Fibroblast of lung (primary cell): ENCODE data around the gene SYNPR. TPM values are rescaled to one million over a fixed set of nuclear protein-coding genes. Genes with fewer than 3 reads are reported as not detected.

Experiments used
- DNase-seq, 2 donors: peaks; one replicate each; pipeline versions ENCODE4 v3.0.0 to v3.0.0-alpha.2; 2010; ENCODE audit warnings: low read depth in 2 of 2
- H2AFZ ChIP-seq: 2 replicates; pipeline ENCODE4 v1.5.1; 2012; ENCODE audit warnings: low read length, control low read depth, inconsistent platforms
- H3K27ac ChIP-seq: 2 replicates; pipeline ENCODE4 v1.5.1; 2011; ENCODE audit warnings: low read length, control low read depth; ENCODE audit not compliant: insufficient read depth
- H3K27me3 ChIP-seq: 2 replicates; pipeline ENCODE4 v1.5.1; 2011; ENCODE audit warnings: mild to moderate bottlenecking, low read length; ENCODE audit not compliant: control insufficient read depth, insufficient read depth
- H3K36me3 ChIP-seq: 2 replicates; pipeline ENCODE4 v1.5.1; 2011; ENCODE audit warnings: low read length; ENCODE audit not compliant: control insufficient read depth, insufficient read depth
- H3K4me1 ChIP-seq: 2 replicates; pipeline ENCODE4 v1.5.1; 2011; ENCODE audit warnings: low read length; ENCODE audit not compliant: control insufficient read depth, insufficient read depth; ENCODE audit errors: extremely low read depth
- H3K4me2 ChIP-seq: 2 replicates; pipeline ENCODE4 v1.5.1; 2011; ENCODE audit warnings: low read length, control low read depth; ENCODE audit not compliant: insufficient read depth; ENCODE audit errors: extremely low read depth
- H3K4me3 ChIP-seq, 4 experiments: fragments of 200-600 bp in 1 of 4; sonication (generic) in 1 of 4; replicated peaks in 1 of 4; 2 replicates each; pipeline ENCODE4 v1.5.1; 2011 to 2016; ENCODE audit warnings: low read length in 4 of 4, low read depth in 3 of 4, mild to moderate bottlenecking in 3 of 4, control low read depth in 2 of 4, inconsistent platforms in 1 of 4, mixed read lengths in 1 of 4; ENCODE audit not compliant: insufficient read depth in 1 of 4; ENCODE audit errors: control extremely low read depth in 1 of 4
- H3K79me2 ChIP-seq: 2 replicates; pipeline ENCODE4 v1.5.1; 2012; ENCODE audit warnings: mild to moderate bottlenecking, low read length, inconsistent platforms; ENCODE audit not compliant: control insufficient read depth, insufficient read depth
- H3K9ac ChIP-seq: 2 replicates; pipeline ENCODE4 v1.5.1; 2011; ENCODE audit warnings: mild to moderate bottlenecking, low read length, control low read depth; ENCODE audit not compliant: insufficient read depth
- H3K9me3 ChIP-seq: 2 replicates; pipeline ENCODE4 v1.5.1; 2012; ENCODE audit warnings: low read depth, low read length; ENCODE audit not compliant: control insufficient read depth, insufficient read depth
- H4K20me1 ChIP-seq: 2 replicates; pipeline ENCODE4 v1.5.1; 2011; ENCODE audit warnings: low read length; ENCODE audit not compliant: control insufficient read depth, insufficient read depth; ENCODE audit errors: extremely low read depth
- CTCF ChIP-seq, 2 donors: IDR thresholded peaks in 1 of 2; conservative IDR thresholded peaks in 1 of 2; 1 replicate in 1 of 2; 2 replicates in 1 of 2; pipeline ENCODE4 v1.5.1; 2011 to 2012; ENCODE audit warnings: low read length in 2 of 2, control low read depth in 1 of 2, inconsistent platforms in 1 of 2, low read depth in 1 of 2, mild to moderate bottlenecking in 1 of 2
- EZH2 ChIP-seq: IDR thresholded peaks from 2 replicates; pipeline ENCODE4 v1.5.1; 2012; ENCODE audit warnings: low read length, control low read depth, mild to moderate bottlenecking; ENCODE audit errors: missing control alignments
- polyA plus RNA-seq, 2 donors: library from polyadenylated mRNA; depleted of rRNA in 1 of 2; stranded (reverse) in 1 of 2; unstranded in 1 of 2; fragments of >200 nt; gene quantifications; 2 replicates each; pipeline ENCODE4 v1.2.1, GENCODE V29; 2011 to 2012; ENCODE audit warnings: missing spikeins in 1 of 2
- total RNA-seq: library from RNA; depleted of rRNA; stranded (reverse); fragments of >200 nt; gene quantifications from 2 replicates; pipeline ENCODE4 v1.2.1, GENCODE V29; 2014

Gene SYNPR
- total and polyA plus RNA-seq, 2 donors (not counting 1 experiment from before 2014, with no cell fraction given) = not detected

GRCh38 chr3:63571682-63572081 is 293.6 kb downstream of the SYNPR start:
- H2AFZ ChIP-seq = no peak overlapping the region
- DNase-seq = no peak

DNA sequence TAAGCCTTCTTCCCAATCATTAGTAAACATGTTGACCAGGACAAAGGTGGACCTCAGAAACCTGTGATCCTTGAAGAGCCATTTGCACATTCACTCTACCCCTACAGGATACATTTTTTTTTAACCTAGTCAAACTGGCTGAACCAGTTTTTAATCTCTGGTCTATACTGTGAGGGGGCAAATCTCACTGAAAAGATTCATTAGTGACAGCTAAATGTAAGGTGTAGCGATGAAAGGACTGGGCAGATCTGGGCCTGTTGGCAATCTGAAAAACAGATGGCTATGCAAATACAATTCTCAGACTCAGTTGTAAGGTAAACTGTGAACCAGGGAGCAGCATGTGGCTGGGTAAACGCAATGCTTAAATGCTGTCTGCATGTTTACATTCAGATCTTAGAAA is 298.7 kb downstream of the SYNPR start:
- Histone ChIP-seq H3K36me3 (no peaks in the 10 kb centered on the region), H3K9ac (no peak overlapping the region), H4K20me1 (no peaks in the 10 kb centered on the region), H3K4me3 (no peak overlapping the region), H3K79me2 (no peaks in the 10 kb centered on the region), H3K9me3 (no peaks in the 10 kb centered on the region), H3K27ac (no peak overlapping the region), H3K27me3 (no peaks in the 10 kb centered on the region), H2AFZ (no peak overlapping the region), H3K4me2 (no peak overlapping the region), H3K4me1 (no peaks in the 10 kb centered on the region)
- TF ChIP-seq CTCF (conservative IDR thresholded peaks at IDR 0.05 in 1 of 2, IDR thresholded peaks at IDR 0.05 in 1 of 2; ENCODE audit: low read depth in 1 of 2, low read length in 2 of 2) = no peak
- no peak for TF ChIP-seq EZH2
- no peak for DNase-seq

More at GRCh38 chr3:63571682-63572081, 293.6 kb downstream of the SYNPR start:
- Histone ChIP-seq H3K4me3 (no peak overlapping the region), H3K4me2 (no peak overlapping the region), H3K9ac (no peak overlapping the region), H3K36me3 (no peaks in the 10 kb centered on the region), H4K20me1 (no peaks in the 10 kb centered on the region), H3K27me3 (no peaks in the 10 kb centered on the region), H3K27ac (no peak overlapping the region), H3K9me3 (no peaks in the 10 kb centered on the region), H3K79me2 (no peaks in the 10 kb centered on the region), H3K4me1 (no peaks in the 10 kb centered on the region)
- no peak for TF ChIP-seq EZH2
- no peak for TF ChIP-seq CTCF (conservative IDR thresholded peaks at IDR 0.05 in 1 of 2, IDR thresholded peaks at IDR 0.05 in 1 of 2; ENCODE audit: low read depth in 1 of 2, low read length in 2 of 2)

DNA sequence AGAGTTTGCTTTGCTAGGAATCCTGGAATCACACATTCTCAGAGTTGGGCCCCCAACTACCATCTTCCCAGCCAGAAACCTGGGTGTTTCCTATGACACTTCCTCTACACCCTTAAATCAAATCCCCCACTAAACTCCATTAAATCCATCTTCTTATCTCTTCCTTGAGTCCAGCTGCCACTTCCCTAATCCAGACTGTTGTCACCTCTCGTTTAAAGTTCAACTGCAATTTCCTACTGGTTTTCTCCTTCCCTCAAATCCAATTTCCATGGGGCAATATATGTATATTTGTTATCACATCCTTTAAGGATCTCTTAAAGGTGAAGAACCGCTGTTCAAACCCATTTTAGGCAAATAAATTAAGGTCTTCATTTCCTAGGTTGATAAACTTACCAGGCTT is 300.8 kb downstream of the SYNPR start:
- Histone ChIP-seq H3K27me3 (no peaks in the 10 kb centered on the region), H3K4me1 (no peaks in the 10 kb centered on the region), H3K79me2 (no peaks in the 10 kb centered on the region), H3K9ac (no peak overlapping the region), H3K4me2 (no peak overlapping the region), H4K20me1 (no peaks in the 10 kb centered on the region), H3K27ac (no peak overlapping the region), H3K4me3 (no peak overlapping the region), H3K9me3 (no peaks in the 10 kb centered on the region), H2AFZ (no peak overlapping the region), H3K36me3 (no peaks in the 10 kb centered on the region)
- DNase-seq = no peak
- TF ChIP-seq CTCF (conservative IDR thresholded peaks at IDR 0.05 in 1 of 2, IDR thresholded peaks at IDR 0.05 in 1 of 2; ENCODE audit: low read depth in 1 of 2, low read length in 2 of 2) (no peak), EZH2 (no peak)
